Measurements from ENCODE around the gene ATAD3A. TPM values are rescaled to one million over a fixed set of nuclear protein-coding genes. Genes with fewer than 3 reads are reported as not detected.

Gene ATAD3A
- polyA plus RNA-seq, 1 of the 3 experiments (the other 2 are of a cell fraction) = 40.2 TPM

GRCh38 chr1:1470626-1471388, 41.2 kb upstream of the ATAD3A start:
- no peak for TF ChIP-seq ZBTB33 (IDR thresholded peaks at IDR 0.05; ENCODE audit: borderline replicate concordance, low read depth)
- TF ChIP-seq TAF1 (IDR thresholded peaks at IDR 0.05; ENCODE audit: borderline replicate concordance, low read depth, low read length) = no peak
- TF ChIP-seq MXI1 (IDR thresholded peaks at IDR 0.05; ENCODE audit: low read depth, low read length) = no peak
- H4K20me1 ChIP-seq (ENCODE audit: insufficient read depth) = peaks cover 19% of the 10 kb centered on the region
- H3K36me3 ChIP-seq (replicated peaks in 1 of 2; ENCODE audit: control insufficient read depth in 1 of 2, insufficient read depth in 2 of 2, low read length in 1 of 2) = no peaks in the 10 kb centered on the region
- POLR2A ChIA-PET = no interaction called here
- peaks cover 3% of the 10 kb centered on the region for H3F3A ChIP-seq (replicated peaks; ENCODE audit: insufficient read depth)
- H3K4me2 ChIP-seq = peak overlapping the region; percentile 89
- H3K27me3 ChIP-seq (ENCODE audit: insufficient read depth) = no peaks in the 10 kb centered on the region
- H3K27ac ChIP-seq (ENCODE audit: low read depth in 2 of 2, low read length in 1 of 2) = peak overlapping the region; percentile 68 to 83
- WGBS (ENCODE audit: low lambda C conversion rate) = 10% methylated on average over 16 of the region's 16 CpGs
- no peaks in the 10 kb centered on the region for H3K9me3 ChIP-seq
- H3K9ac ChIP-seq = peak overlapping the region; percentile 84
- CTCF ChIA-PET = no interaction called here
- DNase-seq = no peak
- H3K79me2 ChIP-seq (ENCODE audit: insufficient read depth) = peaks cover 40% of the 10 kb centered on the region
- H3K9me2 ChIP-seq = no peaks in the 10 kb centered on the region
- H3K4me1 ChIP-seq (ENCODE audit: control insufficient read depth in 1 of 2, insufficient read depth in 2 of 2, low read depth in 1 of 2, low read length in 1 of 2) = peaks cover 0 to 5% of the 10 kb centered on the region in 2 experiments; a peak in 1 of 4 replicates
- H3K4me3 ChIP-seq (ENCODE audit: low read depth in 2 of 2, low read length in 1 of 2) = peak overlapping the region; percentile 78 to 84
- H2AFZ ChIP-seq (ENCODE audit: low read depth) = peak overlapping the region; percentile 88; the same call in 1 of the 2 replicates

- H3F3A ChIP-seq (replicated peaks; ENCODE audit: insufficient read depth) = peaks cover 3% of the 10 kb centered on the region
- peaks cover 19% of the 10 kb centered on the region for H4K20me1 ChIP-seq (ENCODE audit: insufficient read depth)
- peak within 1 kb of the TSS; percentile 84 for H3K9ac ChIP-seq
- H3K27me3 ChIP-seq (ENCODE audit: insufficient read depth) = no peaks in the 10 kb centered on the region
- DNase-seq = peak; percentile 98
- peak within 1 kb of the TSS; percentile 88; the same call in 1 of the 2 replicates for H2AFZ ChIP-seq (ENCODE audit: low read depth)
- H3K4me1 ChIP-seq (ENCODE audit: control insufficient read depth in 1 of 2, insufficient read depth in 2 of 2, low read depth in 1 of 2, low read length in 1 of 2) = peaks cover 0 to 5% of the 10 kb centered on the region in 2 experiments; a peak in 1 of 4 replicates
- H3K27ac ChIP-seq (ENCODE audit: low read depth in 2 of 2, low read length in 1 of 2) = peak within 1 kb of the TSS; percentile 68 to 83
- ChIA-PET POLR2A (no interaction called here), CTCF (no interaction called here)
- H3K4me3 ChIP-seq (ENCODE audit: low read depth in 2 of 2, low read length in 1 of 2) = peak within 1 kb of the TSS; percentile 78 to 84
- 0% methylated on average over 6 of the region's 87 CpGs for WGBS (ENCODE audit: low lambda C conversion rate)
- no peaks in the 10 kb centered on the region for H3K36me3 ChIP-seq (replicated peaks in 1 of 2; ENCODE audit: control insufficient read depth in 1 of 2, insufficient read depth in 2 of 2, low read length in 1 of 2)
- H3K79me2 ChIP-seq (ENCODE audit: insufficient read depth) = peaks cover 46% of the 10 kb centered on the region
- H3K4me2 ChIP-seq = peak within 1 kb of the TSS; percentile 89
- no peaks in the 10 kb centered on the region for H3K9me2 ChIP-seq
- no peaks in the 10 kb centered on the region for H3K9me3 ChIP-seq
- peak; percentile 72 for TF ChIP-seq TAF1 (IDR thresholded peaks at IDR 0.05; ENCODE audit: borderline replicate concordance, low read depth, low read length)
- TF ChIP-seq NRF1 (IDR thresholded peaks at IDR 0.05; ENCODE audit: low read depth, low read length) = peak; percentile 79
- no peak for TF ChIP-seq YY1 (IDR thresholded peaks at IDR 0.05; ENCODE audit: low read depth)
- TF ChIP-seq USF1 (IDR thresholded peaks at IDR 0.05; ENCODE audit: borderline replicate concordance, low read depth) = 0 out of 2 replicates have a peak, but pooled peaks have one; percentile 9
- TF ChIP-seq POLR2AphosphoS5 (IDR thresholded peaks at IDR 0.05; ENCODE audit: low read depth, low read length) = peak; percentile 68
- peak; percentile 71; the same call in 1 of the 2 replicates for TF ChIP-seq SIN3A (IDR thresholded peaks at IDR 0.05; ENCODE audit: borderline replicate concordance, low read depth, low read length)
- TF ChIP-seq, protein P1, sequence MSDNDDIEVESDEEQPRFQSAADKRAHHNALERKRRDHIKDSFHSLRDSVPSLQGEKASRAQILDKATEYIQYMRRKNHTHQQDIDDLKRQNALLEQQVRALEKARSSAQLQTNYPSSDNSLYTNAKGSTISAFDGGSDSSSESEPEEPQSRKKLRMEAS (IDR thresholded peaks at IDR 0.05; ENCODE audit: low read depth) = peak; percentile 92
- TF ChIP-seq MEF2A (IDR thresholded peaks at IDR 0.05; ENCODE audit: borderline replicate concordance, low read depth) = no peak
- peak; percentile 86 for TF ChIP-seq MXI1 (IDR thresholded peaks at IDR 0.05; ENCODE audit: low read depth, low read length)
- TF ChIP-seq REST (IDR thresholded peaks at IDR 0.05; ENCODE audit: low read depth, low read length) = peak; percentile 41; the same call in 1 of the 2 replicates
- peak; percentile 53 for TF ChIP-seq CHD2 (IDR thresholded peaks at IDR 0.05; ENCODE audit: low read length, partially characterized antibody)
- no peak for TF ChIP-seq USF2 (IDR thresholded peaks at IDR 0.05; ENCODE audit: borderline replicate concordance, low read depth, low read length)
- no peak for TF ChIP-seq RFX5 (IDR thresholded peaks at IDR 0.05; ENCODE audit: low read length)
- TF ChIP-seq EZH2phosphoT487 (IDR thresholded peaks at IDR 0.05; ENCODE audit: borderline replicate concordance, low read depth) = no peak
- TF ChIP-seq GABPA (IDR thresholded peaks at IDR 0.05; ENCODE audit: low read depth) = peak; percentile 89
- TF ChIP-seq TCF12 (IDR thresholded peaks at IDR 0.05) = no peak
These were observed 40.4 kb upstream of the ATAD3A start, which contains the start of gene ATAD3B for GRCh38 chr1:1471389-1472052. ATAD3B (plus strand) TSS chr1:1471765; CDS start chr1:1471885, 120 bp downstream.
